C4-2B (cell line): ENCODE measurements around the gene RTN4.

ENCODE experiments used
- H3K27ac ChIP-seq: fragments of 450-650 bp; 2 replicates; pipeline ENCODE4 v1.5.1; 2017
- CTCF ChIP-seq: fragments of 450-650 bp; conservative IDR thresholded peaks from 2 replicates; pipeline ENCODE4 v1.5.1; 2017; ENCODE audit warnings: mild to moderate bottlenecking
- ZFX ChIP-seq: fragments of 450-650 bp; IDR thresholded peaks from 2 replicates; pipeline ENCODE4 v1.6.1; 2017

Gene RTN4

GRCh38 chr2:55012672-55013484 lies 37.4 kb downstream of the RTN4 start:
- TF ChIP-seq CTCF = no peak
- no peak for TF ChIP-seq ZFX
- H3K27ac ChIP-seq = no peak overlapping the region

GRCh38 chr2:55011831-55012671 lies 38.2 kb downstream of the RTN4 start:
- H3K27ac ChIP-seq = no peak overlapping the region
- TF ChIP-seq ZFX (no peak), CTCF (no peak)

GRCh38 chr2:55010915-55011314 lies 39.3 kb downstream of the RTN4 start:
- no peak overlapping the region for H3K27ac ChIP-seq
- TF ChIP-seq ZFX = no peak
- no peak for TF ChIP-seq CTCF

GRCh38 chr2:55010149-55010591 lies 40.1 kb downstream of the RTN4 start:
- TF ChIP-seq ZFX (no peak), CTCF (no peak)
- peak overlapping the region; percentile 38; the same call in 1 of the 2 replicates for H3K27ac ChIP-seq

- peak overlapping the region; percentile 38; the same call in 1 of the 2 replicates for H3K27ac ChIP-seq
- TF ChIP-seq CTCF (no peak), ZFX (no peak)
Measured at GRCh38 chr2:55009277-55010060, 40.8 kb downstream of the RTN4 start.

- TF ChIP-seq ZFX (no peak), CTCF (no peak)
- no peak overlapping the region for H3K27ac ChIP-seq
Measured at GRCh38 chr2:55006306-55006705, 43.9 kb downstream of the RTN4 start.
